ENCODE results near the gene DCDC2.
"Not testable (repeated sequence)": the region's sequence is repeated elsewhere in the genome, so short reads cannot be mapped to it uniquely, and the experiment has no call there.

GRCh38 chr6:24241779-24242178 lies 116.1 kb downstream of the DCDC2 start:
- TF ChIP-seq TAF1 (conservative IDR thresholded peaks at IDR 0.05); RAD21 (IDR thresholded peaks at IDR 0.05); CTCF (IDR thresholded peaks at IDR 0.05; ENCODE audit: low read depth, low read length, missing input control); EGR1 (IDR thresholded peaks at IDR 0.05; ENCODE audit: low read depth in 2 of 2); MAX (IDR thresholded peaks at IDR 0.05); GABPA (IDR thresholded peaks at IDR 0.05 in 1 of 2, conservative IDR thresholded peaks at IDR 0.05 in 1 of 2); YY1 (IDR thresholded peaks at IDR 0.05); ATF3 (IDR thresholded peaks at IDR 0.05); FOXA1 (IDR thresholded peaks at IDR 0.05); ZBTB33 (IDR thresholded peaks at IDR 0.05): not testable (repeated sequence)

Data from liver (tissue), 3 donors.